ENCODE measurements around the gene MAP7.

GRCh38 chr6:136582711-136583471, 32.7 kb upstream of the MAP7 start:
- TF ChIP-seq CTCF (conservative IDR thresholded peaks at IDR 0.05) (peak; percentile 80), ZFX (IDR thresholded peaks at IDR 0.05) (no peak)
